Transverse colon (tissue), 4 donors: ENCODE measurements around the gene PIGW. TPM values are rescaled to one million over a fixed set of nuclear protein-coding genes. Genes with fewer than 3 reads are reported as not detected.

Experiments
- DNase-seq: peaks from one replicate; pipeline ENCODE4 v3.0.0-alpha.2; 2019
- H3K27ac ChIP-seq, 4 donors: fragments of 200-600 bp; sonication (generic); 2 replicates each; pipeline ENCODE4 v1.5.1; 2016 to 2018; ENCODE audit warnings: inconsistent platforms in 4 of 4
- H3K27me3 ChIP-seq: fragments of 200-600 bp; sonication (generic); 2 replicates; pipeline ENCODE4 v1.5.1; 2017; ENCODE audit warnings: inconsistent platforms
- H3K36me3 ChIP-seq, 4 donors: fragments of 200-600 bp; sonication (generic); 2 replicates each; pipeline ENCODE4 v1.5.1; 2017 to 2019; ENCODE audit warnings: inconsistent platforms in 4 of 4
- H3K4me1 ChIP-seq, 4 donors: fragments of 200-600 bp; sonication (generic); 2 replicates each; pipeline ENCODE4 v1.5.1; 2017 to 2020; ENCODE audit warnings: inconsistent platforms in 4 of 4
- H3K4me3 ChIP-seq, 4 donors: fragments of 200-600 bp; sonication (generic); 1 replicate in 1 of 4; 2 replicates in 3 of 4; pipeline versions ENCODE4 v1.5.1 to v1.6.1; 2017 to 2019; ENCODE audit warnings: inconsistent platforms in 4 of 4
- H3K9me3 ChIP-seq, 2 donors: fragments of 200-600 bp; sonication (generic); 2 replicates each; pipeline ENCODE4 v1.5.1; 2017 to 2019; ENCODE audit warnings: inconsistent platforms in 2 of 2
- EP300 ChIP-seq: sonication (generic); formaldehyde crosslinking; IDR thresholded peaks from one replicate; pipeline ENCODE4 v1.6.1; 2017; ENCODE audit warnings: antibody characterized with exemption, low read depth
- POLR2A ChIP-seq: fragments of 450-650 bp; IDR thresholded peaks from one replicate; pipeline ENCODE4 v1.6.1; 2016; ENCODE audit warnings: antibody characterized with exemption, mild to moderate bottlenecking, moderate library complexity
- POLR2AphosphoS5 ChIP-seq, 3 donors: sonication (generic); formaldehyde crosslinking; IDR thresholded peaks; one replicate each; pipeline ENCODE4 v1.6.1; 2016; ENCODE audit warnings: antibody characterized with exemption in 3 of 3
- WGBS, 2 donors: methylation state at CpG; one replicate each; pipeline ENCODE4 v1.1.5; 2018; ENCODE audit warnings: low coverage in 1 of 2; 5-methylcytosine and 5-hydroxymethylcytosine counted together
- in situ Hi-C, 4 donors: fragments of 200-750 bp; cut with MboI; loops; one replicate each; pipeline versions ENCODE4 v1.15.0 to v1.15.1; 2017; ENCODE audit warnings: low sequenced_read_pairs in 3 of 4, low pct_ligation_motif_present in 1 of 4, low pct_unique_long_range_greater_than_20kb in 1 of 4
- intact Hi-C: fragments of 100-400 bp; cut with DNase I; formaldehyde crosslinking; loops from one replicate; pipeline ENCODE4 v1.15.1; 2023; ENCODE audit warnings: low total_unique reads
- total RNA-seq, 4 donors: library from RNA; depleted of rRNA; stranded (reverse); fragments of >200 nt; gene quantifications; one replicate each; pipeline ENCODE4 v1.1.0, GENCODE V29; 2016
- TF ChIP-seq, protein P1 (sequence below), 5 experiments: fragments of 200-600 bp in 3 of 5; fragments of 450-650 bp in 2 of 5; sonication (generic) in 3 of 5; IDR thresholded peaks; 1 replicate in 2 of 5; 2 replicates in 3 of 5; pipeline ENCODE4 v1.5.1; 2016 to 2017; ENCODE audit warnings: antibody characterized with exemption in 5 of 5, inconsistent platforms in 3 of 5, mild to moderate bottlenecking in 2 of 5, moderate library complexity in 1 of 5

PIGW gene
- total RNA-seq, 4 donors from 2014 or later, result 2.6 to 4.6 (median 4.4) TPM; not detected in 1

DNA sequence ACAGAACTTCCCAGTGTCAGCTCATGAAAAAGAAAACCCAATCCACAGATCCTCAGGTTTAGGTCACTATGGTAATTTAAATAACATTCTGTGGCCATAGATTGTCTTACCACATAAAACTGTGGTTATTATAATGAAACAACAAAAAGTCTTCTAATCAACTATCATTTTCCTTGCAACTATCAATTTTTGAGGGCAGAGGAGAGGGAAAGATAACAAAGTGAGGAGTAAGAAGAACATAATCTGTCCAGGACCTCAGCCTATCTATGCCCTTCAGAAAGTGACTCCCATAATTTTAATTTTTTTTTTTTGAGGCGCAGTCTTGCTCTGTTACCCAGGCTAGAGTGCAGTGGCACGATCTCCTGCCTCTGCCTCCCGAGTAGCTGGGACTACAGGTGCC, 5.9 kb downstream of the PIGW start:
- Histone ChIP-seq H3K4me1 (peaks cover 5 to 16% (median 12%) of the 10 kb centered on the region in 4 donors), H3K4me3 (no peak overlapping the region), H3K27ac (no peak overlapping the region), H3K36me3 (no peaks in the 10 kb centered on the region), H3K9me3 (no peaks in the 10 kb centered on the region), H3K27me3 (no peaks in the 10 kb centered on the region)
- in situ Hi-C loops (no loop called here), intact Hi-C loops (no loop called here)
- TF ChIP-seq EP300 (no peak), POLR2A (no peak), POLR2AphosphoS5 (IDR thresholded peaks at IDR 0.05) (no peak)
- TF ChIP-seq, protein P1, sequence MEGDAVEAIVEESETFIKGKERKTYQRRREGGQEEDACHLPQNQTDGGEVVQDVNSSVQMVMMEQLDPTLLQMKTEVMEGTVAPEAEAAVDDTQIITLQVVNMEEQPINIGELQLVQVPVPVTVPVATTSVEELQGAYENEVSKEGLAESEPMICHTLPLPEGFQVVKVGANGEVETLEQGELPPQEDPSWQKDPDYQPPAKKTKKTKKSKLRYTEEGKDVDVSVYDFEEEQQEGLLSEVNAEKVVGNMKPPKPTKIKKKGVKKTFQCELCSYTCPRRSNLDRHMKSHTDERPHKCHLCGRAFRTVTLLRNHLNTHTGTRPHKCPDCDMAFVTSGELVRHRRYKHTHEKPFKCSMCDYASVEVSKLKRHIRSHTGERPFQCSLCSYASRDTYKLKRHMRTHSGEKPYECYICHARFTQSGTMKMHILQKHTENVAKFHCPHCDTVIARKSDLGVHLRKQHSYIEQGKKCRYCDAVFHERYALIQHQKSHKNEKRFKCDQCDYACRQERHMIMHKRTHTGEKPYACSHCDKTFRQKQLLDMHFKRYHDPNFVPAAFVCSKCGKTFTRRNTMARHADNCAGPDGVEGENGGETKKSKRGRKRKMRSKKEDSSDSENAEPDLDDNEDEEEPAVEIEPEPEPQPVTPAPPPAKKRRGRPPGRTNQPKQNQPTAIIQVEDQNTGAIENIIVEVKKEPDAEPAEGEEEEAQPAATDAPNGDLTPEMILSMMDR (IDR thresholded peaks at IDR 0.05), result no peak
- WGBS, 2 donors, result 97 to 100% methylated on average over 2 to 3 of the region's 3 CpGs
- no peak for DNase-seq

DNA sequence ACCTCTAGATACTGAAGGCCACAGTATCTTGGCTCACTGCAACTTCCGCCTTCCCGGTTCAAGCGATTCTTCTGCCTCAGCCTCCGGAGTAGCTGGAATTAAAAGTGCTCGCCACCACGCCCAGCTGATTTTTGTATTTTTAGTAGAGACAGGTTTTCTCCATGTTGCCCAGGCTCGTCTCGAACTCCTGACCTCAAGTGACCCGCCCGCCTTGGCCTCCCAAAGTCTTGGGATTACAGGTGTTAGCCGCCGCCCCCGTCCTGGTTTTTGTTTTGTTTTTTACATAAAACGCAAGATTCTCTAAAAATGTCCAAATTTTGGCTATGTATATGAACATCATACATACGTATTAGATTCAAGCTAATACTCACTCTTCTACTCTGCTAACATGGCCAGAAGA, 8.0 kb downstream of the PIGW start:
- TF ChIP-seq, protein P1 (IDR thresholded peaks at IDR 0.05), result no peak
- TF ChIP-seq POLR2AphosphoS5 (IDR thresholded peaks at IDR 0.05) (no peak), EP300 (no peak), POLR2A (no peak)
- intact Hi-C loops, result no loop called here
- in situ Hi-C loops, result no loop called here

DNA sequence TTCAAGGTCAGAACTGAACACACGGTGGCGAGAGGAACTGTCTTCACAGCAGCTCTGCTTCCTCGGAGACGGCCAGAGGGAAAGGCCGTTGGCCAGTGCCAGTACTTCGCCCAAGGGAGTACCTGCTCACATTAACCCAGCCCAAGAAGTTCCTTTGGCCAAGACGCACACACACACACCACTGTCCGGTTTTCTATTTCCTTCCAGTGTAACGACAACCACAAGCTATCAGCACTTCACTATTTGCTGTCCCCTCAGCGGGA, 9.2 kb downstream of the PIGW start:
- WGBS, 2 donors, result 0 to 1% methylated on average over 6 to 10 of the region's 10 CpGs
- no peaks in the 10 kb centered on the region for H3K9me3 ChIP-seq
- peaks cover 30 to 40% (median 32%) of the 10 kb centered on the region in 4 donors for H3K4me1 ChIP-seq
- H3K4me3 ChIP-seq, result peak overlapping the region; percentile 82 to 93 (median 88)
- peak overlapping the region; percentile 98 to 100 (median 98) for H3K27ac ChIP-seq
- peak; percentile 68 for TF ChIP-seq POLR2A
- TF ChIP-seq, protein P1 (IDR thresholded peaks at IDR 0.05), result peak in 2 of 5 experiments; percentile 15 to 41
- TF ChIP-seq POLR2AphosphoS5 (IDR thresholded peaks at IDR 0.05), result peak; percentile 8 to 70 (median 8)
- TF ChIP-seq EP300, result no peak
- H3K27me3 ChIP-seq, result no peaks in the 10 kb centered on the region
- in situ Hi-C loops, result no loop called here
- DNase-seq, result no peak
- intact Hi-C loops, result no loop called here
- H3K36me3 ChIP-seq, result no peaks in the 10 kb centered on the region

More for the DNA sequence above, 8.0 kb downstream of the PIGW start:
- Histone ChIP-seq H3K4me1 (peaks cover 18 to 29% (median 25%) of the 10 kb centered on the region in 4 donors), H3K27me3 (no peaks in the 10 kb centered on the region), H3K36me3 (no peaks in the 10 kb centered on the region), H3K27ac (no peak overlapping the region), H3K9me3 (no peaks in the 10 kb centered on the region), H3K4me3 (no peak overlapping the region)
- no peak for DNase-seq
- WGBS, 2 donors, result 90 to 97% methylated on average over 13 to 15 of the region's 15 CpGs

DNA sequence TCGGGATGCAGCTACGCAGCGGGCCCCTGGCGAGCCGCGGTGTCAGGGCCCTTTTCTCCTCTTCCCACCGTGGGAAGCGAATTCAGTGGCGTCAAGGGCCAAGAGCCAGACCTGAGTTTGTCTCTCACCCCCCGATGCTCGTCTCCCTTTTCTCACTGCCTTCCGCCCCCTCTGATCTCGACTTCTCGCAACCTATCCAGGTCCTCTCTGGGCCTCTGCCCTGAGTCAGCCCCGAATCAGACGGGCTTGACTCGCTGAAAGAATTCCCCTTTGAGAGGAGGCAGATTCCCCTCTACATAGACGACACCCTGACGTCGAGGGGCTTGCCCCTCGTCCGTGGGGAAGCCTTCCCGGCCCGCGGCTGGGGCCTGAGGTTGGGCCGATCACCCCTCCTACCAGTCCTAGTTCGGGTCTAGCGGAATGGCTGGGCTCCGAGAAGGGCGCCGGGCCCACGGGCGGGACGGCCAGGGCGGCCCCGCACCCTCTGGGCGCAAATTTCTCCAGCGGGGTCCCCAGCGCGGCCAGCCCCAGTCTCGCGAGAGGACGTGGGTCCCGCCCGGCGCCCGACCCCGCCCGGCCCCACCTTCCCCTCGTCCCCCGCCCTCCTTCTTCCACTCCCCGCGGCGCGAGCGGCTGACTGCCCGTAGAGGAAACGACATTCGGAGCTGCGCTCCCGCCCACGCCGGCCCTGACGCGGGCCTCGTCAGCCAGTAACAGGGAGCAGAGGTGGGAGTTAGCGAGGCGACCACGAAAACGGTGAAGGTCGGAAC, 9.7 kb downstream of the PIGW start, which contains the start of gene GGNBP2:
TSS of gene GGNBP2 (plus strand) at position 613 of the 770 bp plus-strand sequence. CDS start 806 bp downstream, outside the sequence.
- Histone ChIP-seq H3K4me1 (peaks cover 30 to 45% (median 33%) of the 10 kb centered on the region in 4 donors), H3K27me3 (no peaks in the 10 kb centered on the region), H3K36me3 (no peaks in the 10 kb centered on the region), H3K4me3 (peak within 1 kb of the TSS; percentile 82 to 93 (median 88)), H3K27ac (peak within 1 kb of the TSS; percentile 98 to 100 (median 98)), H3K9me3 (no peaks in the 10 kb centered on the region)
- 1% methylated on average over 41 of the region's 71 CpGs; no CpG with 5 or more reads in 1 of the 2 donors for WGBS, 2 donors
- TF ChIP-seq EP300, result no peak
- peak; percentile 96 for TF ChIP-seq POLR2A
- TF ChIP-seq POLR2AphosphoS5 (IDR thresholded peaks at IDR 0.05), result peak; percentile 92 to 99 (median 98)
- TF ChIP-seq, protein P1 (IDR thresholded peaks at IDR 0.05), result peak in 1 of 5 experiments; percentile 6
- in situ Hi-C loops (no loop called here), intact Hi-C loops (no loop called here)
- DNase-seq, result peak; percentile 93
